DMS153 (cell line): ENCODE data around the gene DHCR24.

Experiments used
- DNase-seq: peaks from one replicate; lab custom pipeline; 2025; lab: John Stamatoyannopoulos, UW

DHCR24 gene

GRCh38 chr1:54864460-54865208 lies 22.4 kb downstream of the DHCR24 start:
- no peak for DNase-seq

- no peak for DNase-seq
Measured at GRCh38 chr1:54863267-54863665, 23.7 kb downstream of the DHCR24 start.

GRCh38 chr1:54861070-54861761 lies 25.8 kb downstream of the DHCR24 start:
- DNase-seq: no peak

GRCh38 chr1:54859700-54860391 lies 27.1 kb downstream of the DHCR24 start:
- DNase-seq: no peak

GRCh38 chr1:54857746-54858561 lies 29.0 kb downstream of the DHCR24 start:
- no peak for DNase-seq

GRCh38 chr1:54857141-54857540 lies 29.9 kb downstream of the DHCR24 start:
- no peak for DNase-seq

GRCh38 chr1:54854381-54855020 lies 32.5 kb downstream of the DHCR24 start:
- no peak for DNase-seq

- no peak for DNase-seq
Measured at GRCh38 chr1:54853793-54854370, 33.1 kb downstream of the DHCR24 start.

- no peak for DNase-seq
Measured at GRCh38 chr1:54853096-54853792, 33.8 kb downstream of the DHCR24 start.

- DNase-seq: no peak
Measured at GRCh38 chr1:54851936-54852524, 35.0 kb downstream of the DHCR24 start.

- no peak for DNase-seq
Measured at GRCh38 chr1:54851406-54851805, 35.6 kb downstream of the DHCR24 start.

GRCh38 chr1:54850737-54851136 lies 36.3 kb downstream of the DHCR24 start:
- no peak for DNase-seq

- no peak for DNase-seq
Measured at GRCh38 chr1:54850069-54850730, 36.8 kb downstream of the DHCR24 start.

GRCh38 chr1:54849219-54850068 lies 37.6 kb downstream of the DHCR24 start:
- DNase-seq: no peak

GRCh38 chr1:54848134-54848948 lies 38.7 kb downstream of the DHCR24 start:
- DNase-seq: no peak

- no peak for DNase-seq
Measured at GRCh38 chr1:54846716-54847284, 40.2 kb downstream of the DHCR24 start.

- no peak for DNase-seq
Measured at GRCh38 chr1:54846301-54846700, 40.7 kb downstream of the DHCR24 start.
